ENCODE data around the gene FAM3D.

The FAM3D gene

DNA sequence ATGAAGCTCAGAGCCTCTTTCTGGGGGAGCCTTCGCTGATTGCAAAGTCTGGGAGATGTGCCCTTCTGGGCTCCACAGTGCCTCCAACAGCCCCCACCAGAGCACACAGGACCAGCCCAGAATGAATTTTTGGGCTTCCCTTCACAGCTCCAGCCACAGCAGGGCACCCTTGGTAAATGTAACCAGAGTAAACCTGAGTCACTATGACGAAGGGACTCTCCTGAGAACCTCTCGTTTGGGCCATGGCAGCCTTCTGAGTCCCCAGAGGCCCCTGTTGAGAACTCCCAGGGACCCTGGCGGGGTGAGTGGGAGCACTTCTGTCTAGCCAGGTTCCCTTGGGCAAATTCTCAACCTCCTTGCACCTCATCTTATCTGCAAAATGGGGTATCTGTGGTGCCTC is 20.8 kb downstream of the FAM3D start:
- no peak for DNase-seq (ENCODE audit: low read depth)
- no peak overlapping the region for H3K4me3 ChIP-seq (ENCODE audit: low read depth, low read length)
- TF ChIP-seq CTCF (IDR thresholded peaks at IDR 0.05; ENCODE audit: control insufficient read depth, extremely low read depth, insufficient read depth): no peak

GRCh38 chr3:58642846-58643245 is 23.7 kb downstream of the FAM3D start:
- DNase-seq (ENCODE audit: low read depth): no peak
- no peak for TF ChIP-seq CTCF (IDR thresholded peaks at IDR 0.05; ENCODE audit: control insufficient read depth, extremely low read depth, insufficient read depth)
- H3K4me3 ChIP-seq (ENCODE audit: low read depth, low read length): no peak overlapping the region

DNA sequence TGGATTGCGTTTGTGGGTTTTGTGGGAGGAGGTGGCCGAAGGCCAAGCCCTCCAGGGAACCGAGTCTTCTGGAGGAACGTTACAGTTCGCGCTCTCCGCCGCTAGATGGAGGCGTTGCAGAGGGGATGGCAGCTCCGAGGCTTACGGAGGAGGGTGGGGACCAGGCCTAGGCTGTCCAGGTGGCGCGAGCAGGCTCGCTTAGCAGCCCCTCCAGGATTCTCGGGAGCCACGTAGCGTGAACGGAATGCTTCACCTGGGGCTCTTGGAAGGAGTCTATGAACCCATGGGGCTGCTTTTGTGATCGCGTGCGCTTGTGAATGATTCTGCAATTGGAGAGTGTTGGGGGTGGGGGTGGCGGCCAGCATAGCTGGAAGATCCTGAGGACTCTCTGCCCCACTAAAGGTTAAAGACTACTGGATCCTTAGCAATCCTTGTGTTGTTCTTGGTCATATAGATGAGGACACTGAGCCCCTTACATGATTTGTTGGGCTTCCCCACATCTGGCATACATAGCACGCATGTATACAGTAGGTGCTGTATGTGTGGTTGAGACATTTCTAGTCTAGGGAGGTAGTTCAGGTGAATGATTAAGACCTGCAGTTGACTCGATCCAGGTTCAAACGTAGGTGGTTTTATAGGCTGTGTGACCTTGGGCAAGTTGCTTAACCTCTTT is 25.7 kb downstream of the FAM3D start:
- no peak overlapping the region for H3K4me3 ChIP-seq (ENCODE audit: low read depth, low read length)
- peak; percentile 99 for TF ChIP-seq CTCF (IDR thresholded peaks at IDR 0.05; ENCODE audit: control insufficient read depth, extremely low read depth, insufficient read depth)
- no peak for DNase-seq (ENCODE audit: low read depth)

DNA sequence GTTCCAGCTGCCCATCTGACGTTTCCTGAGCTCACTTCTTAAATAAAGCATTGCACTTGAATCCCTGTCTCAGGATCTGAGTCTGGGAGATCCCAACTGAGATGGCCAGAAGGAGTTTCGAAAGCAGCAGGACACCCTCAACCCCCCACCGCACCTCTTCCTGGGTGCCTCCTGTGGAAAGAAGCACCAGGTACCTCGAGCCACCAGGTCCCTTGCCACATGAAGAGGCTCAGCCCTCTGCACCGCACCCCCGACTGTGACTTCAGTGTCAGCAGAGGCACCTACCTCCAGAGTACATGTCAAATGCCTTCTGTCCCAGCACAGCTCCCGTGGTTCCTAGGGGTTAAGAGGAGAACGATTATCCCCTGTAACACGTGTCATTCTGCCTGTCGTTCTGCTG is 26.7 kb downstream of the FAM3D start:
- no peak for DNase-seq (ENCODE audit: low read depth)
- H3K4me3 ChIP-seq (ENCODE audit: low read depth, low read length): no peak overlapping the region
- TF ChIP-seq CTCF (IDR thresholded peaks at IDR 0.05; ENCODE audit: control insufficient read depth, extremely low read depth, insufficient read depth): no peak

DNA sequence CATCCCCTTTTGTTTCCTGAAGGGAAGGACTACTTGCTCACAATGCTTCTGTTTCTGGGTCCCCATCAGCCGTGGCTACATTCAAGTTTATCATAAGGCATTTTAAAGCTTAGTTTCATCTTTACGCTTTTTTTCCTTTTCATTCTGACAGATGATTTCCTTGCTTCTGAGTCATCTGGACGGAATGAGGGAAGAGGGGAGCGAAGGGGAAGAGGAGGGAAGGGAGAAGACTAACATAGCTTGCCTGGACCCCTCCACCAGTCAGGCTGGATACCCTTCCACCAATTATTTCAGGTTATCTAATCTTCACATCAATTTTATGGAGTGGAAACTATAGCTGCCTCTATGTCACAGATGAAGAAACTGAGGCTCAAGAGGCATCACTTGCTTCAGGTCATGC is 27.6 kb downstream of the FAM3D start:
- no peak for TF ChIP-seq CTCF (IDR thresholded peaks at IDR 0.05; ENCODE audit: control insufficient read depth, extremely low read depth, insufficient read depth)
- DNase-seq (ENCODE audit: low read depth): no peak
- H3K4me3 ChIP-seq (ENCODE audit: low read depth, low read length): no peak overlapping the region

GRCh38 chr3:58638591-58638990 is 28.0 kb downstream of the FAM3D start:
- TF ChIP-seq CTCF (IDR thresholded peaks at IDR 0.05; ENCODE audit: control insufficient read depth, extremely low read depth, insufficient read depth): no peak
- no peak for DNase-seq (ENCODE audit: low read depth)
- H3K4me3 ChIP-seq (ENCODE audit: low read depth, low read length): no peak overlapping the region

DNA sequence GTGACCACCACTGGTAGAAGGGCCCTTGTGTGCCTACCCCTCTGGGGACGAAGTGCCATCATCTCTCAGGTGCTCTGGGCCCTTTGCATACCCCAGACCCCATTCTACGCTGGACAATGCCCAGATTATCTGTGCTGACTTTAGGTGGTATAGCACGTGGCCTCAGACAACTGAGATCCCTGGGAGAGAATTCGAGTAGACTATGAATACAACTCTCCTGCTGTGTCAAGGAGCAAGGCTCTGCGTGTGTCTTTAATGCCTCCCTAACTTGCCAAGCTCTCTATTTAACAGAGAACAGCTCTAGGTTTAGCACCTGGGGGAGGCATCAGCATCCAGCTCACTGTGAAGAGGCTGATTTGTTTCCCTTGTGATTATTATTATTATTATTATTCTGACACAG is 29.1 kb downstream of the FAM3D start:
- H3K4me3 ChIP-seq (ENCODE audit: low read depth, low read length): no peak overlapping the region
- no peak for TF ChIP-seq CTCF (IDR thresholded peaks at IDR 0.05; ENCODE audit: control insufficient read depth, extremely low read depth, insufficient read depth)
- DNase-seq (ENCODE audit: low read depth): no peak
